ENCODE measurements around the gene BCO1.

The BCO1 gene

GRCh38 chr16:81265052-81265451 is 26.6 kb downstream of the BCO1 start:
- H3K27ac ChIP-seq, result no peak overlapping the region
- TF ChIP-seq ZFX (IDR thresholded peaks at IDR 0.05; ENCODE audit: borderline replicate concordance) (no peak), CTCF (IDR thresholded peaks at IDR 0.05) (no peak)

GRCh38 chr16:81265658-81266451 is 27.4 kb downstream of the BCO1 start:
- no peak overlapping the region for H3K27ac ChIP-seq
- TF ChIP-seq ZFX (IDR thresholded peaks at IDR 0.05; ENCODE audit: borderline replicate concordance) (no peak), CTCF (IDR thresholded peaks at IDR 0.05) (no peak)

- no peak overlapping the region for H3K27ac ChIP-seq
- TF ChIP-seq CTCF (IDR thresholded peaks at IDR 0.05) (no peak), ZFX (IDR thresholded peaks at IDR 0.05; ENCODE audit: borderline replicate concordance) (no peak)
These were observed 28.2 kb downstream of the BCO1 start for GRCh38 chr16:81266680-81267095.

GRCh38 chr16:81268509-81268908 is 30.0 kb downstream of the BCO1 start:
- no peak overlapping the region for H3K27ac ChIP-seq
- no peak for TF ChIP-seq ZFX (IDR thresholded peaks at IDR 0.05; ENCODE audit: borderline replicate concordance)
- no peak for TF ChIP-seq CTCF (IDR thresholded peaks at IDR 0.05)

- H3K27ac ChIP-seq, result no peak overlapping the region
- no peak for TF ChIP-seq ZFX (IDR thresholded peaks at IDR 0.05; ENCODE audit: borderline replicate concordance)
- no peak for TF ChIP-seq CTCF (IDR thresholded peaks at IDR 0.05)
These were observed 34.9 kb downstream of the BCO1 start for GRCh38 chr16:81273223-81273950.

- no peak for TF ChIP-seq CTCF (IDR thresholded peaks at IDR 0.05)
- no peak for TF ChIP-seq ZFX (IDR thresholded peaks at IDR 0.05; ENCODE audit: borderline replicate concordance)
- H3K27ac ChIP-seq, result no peak overlapping the region
These were observed 36.6 kb downstream of the BCO1 start for GRCh38 chr16:81275064-81275532.

- TF ChIP-seq CTCF (IDR thresholded peaks at IDR 0.05), result no peak
- TF ChIP-seq ZFX (IDR thresholded peaks at IDR 0.05; ENCODE audit: borderline replicate concordance), result no peak
- H3K27ac ChIP-seq, result no peak overlapping the region
These were observed 37.3 kb downstream of the BCO1 start for GRCh38 chr16:81275795-81276194.

Measured in 22Rv1 (cell line).